ENCODE data around the gene NSUN6. TPM values are rescaled to one million over a fixed set of nuclear protein-coding genes. Genes with fewer than 3 reads are reported as not detected.
A peak's percentile ranks its signal among the peaks of the same experiment; 100 is the strongest.

Gene NSUN6
- total RNA-seq, 4 donors from 2014 or later, result 18.6 to 104 (median 22.5) TPM

- Histone ChIP-seq H3K36me3 (no peaks in the 10 kb centered on the region), H3K27ac (no peak overlapping the region), H3K4me3 (replicated peaks in 1 of 3) (no peak overlapping the region), H3K4me1 (peaks cover 3 to 4% of the 10 kb centered on the region in 2 donors), H3K27me3 (no peaks in the 10 kb centered on the region), H3K9me3 (no peaks in the 10 kb centered on the region)
- no peak for TF ChIP-seq CTCF (IDR thresholded peaks at IDR 0.05)
- intact Hi-C loops (cut with DNase I), result no loop called here
- DNase-seq, result no peak
- 68 to 75% methylated on average over 3 of the region's 3 CpGs for WGBS, 2 donors
These were observed 35.0 kb downstream of the NSUN6 start for GRCh38 chr10:18616337-18616736.

- TF ChIP-seq POLR2A (IDR thresholded peaks at IDR 0.05) (no peak), CTCF (IDR thresholded peaks at IDR 0.05) (no peak)
- H3K36me3 ChIP-seq, result no peaks in the 10 kb centered on the region
- no peak overlapping the region for H3K4me3 ChIP-seq (replicated peaks in 1 of 3)
- H3K27ac ChIP-seq, result no peak overlapping the region
- no peaks in the 10 kb centered on the region for H3K27me3 ChIP-seq
- H3K4me1 ChIP-seq, result peaks cover 9 to 10% of the 10 kb centered on the region in 2 donors
- no peak for DNase-seq
- H3K9me3 ChIP-seq, result no peaks in the 10 kb centered on the region
- WGBS, 2 donors, result 95 to 97% methylated on average over 4 of the region's 4 CpGs
- intact Hi-C loops (cut with DNase I), result no loop called here
These were observed 35.8 kb downstream of the NSUN6 start for GRCh38 chr10:18615618-18616017.

GRCh38 chr10:18611168-18611567 lies 40.2 kb downstream of the NSUN6 start:
- intact Hi-C loops (cut with DNase I), result no loop called here
- TF ChIP-seq CTCF (IDR thresholded peaks at IDR 0.05) (no peak), POLR2A (IDR thresholded peaks at IDR 0.05) (no peak)
- 96% methylated on average over 4 of the region's 4 CpGs for WGBS, 2 donors
- Histone ChIP-seq H3K4me1 (peaks cover 12 to 15% of the 10 kb centered on the region in 2 donors), H3K36me3 (no peaks in the 10 kb centered on the region), H3K27ac (peak overlapping the region; percentile 70 to 91 (median 72)), H3K9me3 (no peaks in the 10 kb centered on the region), H3K4me3 (replicated peaks in 1 of 3) (no peak overlapping the region), H3K27me3 (no peaks in the 10 kb centered on the region)
- DNase-seq, result no peak

GRCh38 chr10:18610517-18610916 lies 40.9 kb downstream of the NSUN6 start:
- Histone ChIP-seq H3K9me3 (no peaks in the 10 kb centered on the region), H3K27ac (peak overlapping the region; percentile 70 to 91 (median 72)), H3K4me3 (replicated peaks in 1 of 3) (no peak overlapping the region), H3K4me1 (peaks cover 12 to 15% of the 10 kb centered on the region in 2 donors), H3K27me3 (no peaks in the 10 kb centered on the region), H3K36me3 (no peaks in the 10 kb centered on the region)
- TF ChIP-seq POLR2A (IDR thresholded peaks at IDR 0.05) (peak in 1 of 2 donors; percentile 37), CTCF (IDR thresholded peaks at IDR 0.05) (no peak)
- 65 to 68% methylated on average over 3 of the region's 3 CpGs for WGBS, 2 donors
- intact Hi-C loops (cut with DNase I), result no loop called here
- DNase-seq, result peak; percentile 61 to 70

- WGBS, 2 donors, result 91 to 93% methylated on average over 6 of the region's 6 CpGs
- H3K27ac ChIP-seq, result no peak overlapping the region
- no peak for DNase-seq
- intact Hi-C loops (cut with DNase I), result no loop called here
- no peaks in the 10 kb centered on the region for H3K9me3 ChIP-seq
- peaks cover 12 to 15% of the 10 kb centered on the region in 2 donors for H3K4me1 ChIP-seq
- no peaks in the 10 kb centered on the region for H3K36me3 ChIP-seq
- no peaks in the 10 kb centered on the region for H3K27me3 ChIP-seq
- TF ChIP-seq POLR2A (IDR thresholded peaks at IDR 0.05), result no peak
- TF ChIP-seq CTCF (IDR thresholded peaks at IDR 0.05), result no peak
- H3K4me3 ChIP-seq (replicated peaks in 1 of 3), result no peak overlapping the region
These were observed 42.8 kb downstream of the NSUN6 start for GRCh38 chr10:18608596-18608995.

All from thyroid gland (tissue), 4 donors.